Ascending aorta (tissue), 2 donors: ENCODE results near the gene CDC42BPA. TPM values are rescaled to one million over a fixed set of nuclear protein-coding genes. Genes with fewer than 3 reads are reported as not detected.

ENCODE experiments used
- DNase-seq, 2 donors: peaks; one replicate each; pipeline ENCODE4 v3.0.0-alpha.2; 2019; ENCODE audit warnings: low spot score in 2 of 2
- H3K27ac ChIP-seq, 2 donors: fragments of 200-600 bp; sonication (generic); one replicate each; pipeline ENCODE4 v1.5.1; 2016 to 2017; ENCODE audit warnings: mild to moderate bottlenecking in 1 of 2
- H3K27me3 ChIP-seq: fragments of 200-600 bp; sonication (generic); one replicate; pipeline ENCODE4 v1.5.1; 2017
- H3K36me3 ChIP-seq, 2 donors: fragments of 200-600 bp; sonication (generic); one replicate each; pipeline ENCODE4 v1.5.1; 2016
- H3K4me1 ChIP-seq, 2 donors: fragments of 200-600 bp; sonication (generic); one replicate each; pipeline ENCODE4 v1.5.1; 2016 to 2017; ENCODE audit warnings: mild to moderate bottlenecking in 1 of 2
- H3K4me3 ChIP-seq, 2 donors: fragments of 200-600 bp; sonication (generic); one replicate each; pipeline ENCODE4 v1.5.1; 2016 to 2017; ENCODE audit warnings: mild to moderate bottlenecking in 1 of 2
- H3K9me3 ChIP-seq, 2 donors: fragments of 200-600 bp; sonication (generic); one replicate each; pipeline ENCODE4 v1.5.1; 2016
- intact Hi-C: fragments of 100-400 bp; cut with DNase I; formaldehyde crosslinking; loops from one replicate; pipeline ENCODE4 v1.15.1; 2023
- total RNA-seq: library from RNA; depleted of rRNA; stranded (reverse); fragments of >200 nt; gene quantifications from one replicate; pipeline ENCODE4 v1.1.0, GENCODE V29; 2016
- TF ChIP-seq, protein P1 (sequence below), 3 experiments: fragments of 200-600 bp in 2 of 3; fragments of 450-650 bp in 1 of 3; sonication (generic) in 2 of 3; IDR thresholded peaks; one replicate each; pipeline ENCODE4 v1.5.1; 2016 to 2019; ENCODE audit warnings: antibody characterized with exemption in 3 of 3, mild to moderate bottlenecking in 1 of 3, moderate library complexity in 1 of 3

Gene CDC42BPA
- total RNA-seq, 1 donor from 2014 or later: 56.9 TPM

DNA sequence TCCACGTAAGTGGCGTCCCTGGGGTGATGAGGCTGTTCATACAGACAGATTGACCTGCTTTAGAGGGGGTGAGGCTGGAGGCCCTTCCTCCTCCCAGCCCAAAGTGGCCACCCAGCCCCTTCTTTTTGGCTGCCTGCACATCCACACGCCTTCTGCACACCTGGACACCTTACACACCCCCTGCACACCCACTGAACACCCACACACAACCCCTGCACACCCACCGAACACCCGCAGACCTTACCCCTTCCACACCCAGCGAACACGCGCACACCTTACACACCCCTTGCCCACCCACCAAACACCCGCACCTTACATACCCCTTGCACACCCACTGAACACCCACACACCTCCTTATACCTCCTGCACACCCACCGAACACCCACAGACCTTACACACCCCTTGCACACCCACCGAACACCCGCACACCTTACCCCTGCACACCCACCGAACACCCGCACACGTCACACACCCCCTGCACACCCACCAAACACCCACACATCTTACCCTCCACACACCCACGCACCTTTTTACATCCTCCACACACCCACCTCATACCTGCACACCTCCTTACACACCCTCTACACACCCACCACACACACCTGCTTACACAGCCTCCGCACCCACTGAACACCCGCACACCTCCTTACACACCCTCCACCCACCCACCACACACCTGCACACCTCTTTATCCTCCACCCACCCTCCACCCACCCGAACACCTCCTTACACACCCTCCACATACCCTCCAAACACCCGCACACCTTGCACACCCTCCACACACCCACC lies 340.5 kb downstream of the CDC42BPA start:
- Histone ChIP-seq H3K27me3 (no peaks in the 10 kb centered on the region), H3K4me1 (peaks cover 0 to 26% of the 10 kb centered on the region in 2 donors), H3K4me3 (no peak overlapping the region), H3K36me3 (peaks cover 4 to 19% of the 10 kb centered on the region in 2 donors), H3K9me3 (no peaks in the 10 kb centered on the region), H3K27ac (no peak overlapping the region)
- TF ChIP-seq, protein P1, sequence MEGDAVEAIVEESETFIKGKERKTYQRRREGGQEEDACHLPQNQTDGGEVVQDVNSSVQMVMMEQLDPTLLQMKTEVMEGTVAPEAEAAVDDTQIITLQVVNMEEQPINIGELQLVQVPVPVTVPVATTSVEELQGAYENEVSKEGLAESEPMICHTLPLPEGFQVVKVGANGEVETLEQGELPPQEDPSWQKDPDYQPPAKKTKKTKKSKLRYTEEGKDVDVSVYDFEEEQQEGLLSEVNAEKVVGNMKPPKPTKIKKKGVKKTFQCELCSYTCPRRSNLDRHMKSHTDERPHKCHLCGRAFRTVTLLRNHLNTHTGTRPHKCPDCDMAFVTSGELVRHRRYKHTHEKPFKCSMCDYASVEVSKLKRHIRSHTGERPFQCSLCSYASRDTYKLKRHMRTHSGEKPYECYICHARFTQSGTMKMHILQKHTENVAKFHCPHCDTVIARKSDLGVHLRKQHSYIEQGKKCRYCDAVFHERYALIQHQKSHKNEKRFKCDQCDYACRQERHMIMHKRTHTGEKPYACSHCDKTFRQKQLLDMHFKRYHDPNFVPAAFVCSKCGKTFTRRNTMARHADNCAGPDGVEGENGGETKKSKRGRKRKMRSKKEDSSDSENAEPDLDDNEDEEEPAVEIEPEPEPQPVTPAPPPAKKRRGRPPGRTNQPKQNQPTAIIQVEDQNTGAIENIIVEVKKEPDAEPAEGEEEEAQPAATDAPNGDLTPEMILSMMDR (IDR thresholded peaks at IDR 0.05): no peak
- intact Hi-C loops: no loop called here
- no peak for DNase-seq

- no peak overlapping the region for H3K4me3 ChIP-seq
- no peaks in the 10 kb centered on the region for H3K9me3 ChIP-seq
- intact Hi-C loops: no loop called here
- H3K27me3 ChIP-seq: no peaks in the 10 kb centered on the region
- TF ChIP-seq, protein P1 (IDR thresholded peaks at IDR 0.05): no peak
- no peak overlapping the region for H3K27ac ChIP-seq
- no peak for DNase-seq
- peaks cover 0 to 27% of the 10 kb centered on the region in 2 donors for H3K4me1 ChIP-seq
- H3K36me3 ChIP-seq: peaks cover 0 to 13% of the 10 kb centered on the region in 2 donors
These were observed 341.2 kb downstream of the CDC42BPA start for GRCh38 chr1:226976978-226977642.

- Histone ChIP-seq H3K4me1 (peaks cover 0 to 27% of the 10 kb centered on the region in 2 donors), H3K27me3 (no peaks in the 10 kb centered on the region), H3K27ac (no peak overlapping the region), H3K4me3 (no peak overlapping the region), H3K36me3 (peaks cover 0 to 13% of the 10 kb centered on the region in 2 donors), H3K9me3 (no peaks in the 10 kb centered on the region)
- DNase-seq: no peak
- TF ChIP-seq, protein P1 (IDR thresholded peaks at IDR 0.05): no peak
- intact Hi-C loops: no loop called here
These were observed 341.9 kb downstream of the CDC42BPA start for GRCh38 chr1:226976276-226976977.

- Histone ChIP-seq H3K27ac (peak overlapping the region; percentile 90 to 91), H3K9me3 (no peaks in the 10 kb centered on the region), H3K4me1 (peaks cover 0 to 27% of the 10 kb centered on the region in 2 donors), H3K27me3 (no peaks in the 10 kb centered on the region), H3K36me3 (peaks cover 0 to 13% of the 10 kb centered on the region in 2 donors), H3K4me3 (no peak overlapping the region)
- intact Hi-C loops: no loop called here
- no peak for DNase-seq
- TF ChIP-seq, protein P1 (IDR thresholded peaks at IDR 0.05): no peak
These were observed 342.7 kb downstream of the CDC42BPA start for GRCh38 chr1:226975259-226976250.
